GM19025 (cell line): ENCODE data around the gene SPTB.

Experiments
- ATAC-seq: cut with Tn5 transposase; IDR thresholded peaks from one replicate; pipeline ENCODE4 v1.9.1; 2021; ENCODE audit warnings: mild to moderate bottlenecking, low read depth, moderate library complexity; ENCODE audit not compliant: unreplicated experiment

SPTB gene

GRCh38 chr14:64889352-64889751 lies 9.6 kb upstream of the SPTB start:
- no peak for ATAC-seq

GRCh38 chr14:64885559-64885958 lies 5.9 kb upstream of the SPTB start:
- ATAC-seq = no peak

GRCh38 chr14:64880221-64881121 lies 764 bp upstream of the SPTB start:
- peak; percentile 16 for ATAC-seq

GRCh38 chr14:64878837-64879634 lies 671 bp downstream of the SPTB start:
- ATAC-seq = peak; percentile 10

- ATAC-seq = no peak
Measured at GRCh38 chr14:64877846-64878245, 1.9 kb downstream of the SPTB start.

- no peak for ATAC-seq
Measured at GRCh38 chr14:64875350-64875749, 4.4 kb downstream of the SPTB start.

GRCh38 chr14:64873506-64874219 lies 6.0 kb downstream of the SPTB start:
- no peak for ATAC-seq

GRCh38 chr14:64871344-64871743 lies 8.4 kb downstream of the SPTB start:
- no peak for ATAC-seq

GRCh38 chr14:64870160-64870559 lies 9.5 kb downstream of the SPTB start:
- ATAC-seq = no peak

- no peak for ATAC-seq
Measured at GRCh38 chr14:64868841-64869240, 10.9 kb downstream of the SPTB start.

- ATAC-seq = no peak
Measured at GRCh38 chr14:64868379-64868778, 11.3 kb downstream of the SPTB start.

GRCh38 chr14:64867182-64867581 lies 12.5 kb downstream of the SPTB start:
- ATAC-seq = no peak

GRCh38 chr14:64865992-64866391 lies 13.7 kb downstream of the SPTB start:
- ATAC-seq = no peak

GRCh38 chr14:64865109-64865508 lies 14.6 kb downstream of the SPTB start:
- no peak for ATAC-seq

GRCh38 chr14:64864258-64864657 lies 15.4 kb downstream of the SPTB start:
- ATAC-seq = no peak

GRCh38 chr14:64861916-64862315 lies 17.8 kb downstream of the SPTB start:
- no peak for ATAC-seq

- ATAC-seq = no peak
Measured at GRCh38 chr14:64860039-64860438, 19.7 kb downstream of the SPTB start.

GRCh38 chr14:64857979-64858744 lies 21.5 kb downstream of the SPTB start:
- no peak for ATAC-seq

GRCh38 chr14:64856529-64857445 lies 22.9 kb downstream of the SPTB start:
- no peak for ATAC-seq
